H9 (cell line): Measurements from ENCODE around the gene SLC25A48. TPM values are rescaled to one million over a fixed set of nuclear protein-coding genes. Genes with fewer than 3 reads are reported as not detected.

Experiments used
- DNase-seq: peaks from one replicate; pipeline ENCODE4 v3.0.0-alpha.2; 2017
- H2AFZ ChIP-seq: one replicate; pipeline ENCODE4 v1.6.1; 2013; ENCODE audit warnings: mild to moderate bottlenecking, low read length, control low read depth, moderate library complexity
- H2AK5ac ChIP-seq: 2 replicates; pipeline ENCODE4 v1.6.1; 2013; ENCODE audit warnings: low read length, control low read depth, mixed read lengths; ENCODE audit not compliant: insufficient read length
- H2BK120ac ChIP-seq: one replicate; pipeline ENCODE4 v1.6.1; 2013; ENCODE audit warnings: low read depth, mild to moderate bottlenecking, low read length, control low read depth, inconsistent platforms; ENCODE audit not compliant: poor library complexity, severe bottlenecking
- H2BK12ac ChIP-seq: 2 replicates; pipeline ENCODE4 v1.6.1; 2013; ENCODE audit warnings: low read length, control low read depth, mixed read lengths, low read depth; ENCODE audit not compliant: insufficient read length
- H2BK15ac ChIP-seq: 2 replicates; pipeline ENCODE4 v1.6.1; 2013; ENCODE audit warnings: low read depth, low read length, control low read depth
- H2BK20ac ChIP-seq: one replicate; pipeline ENCODE4 v1.6.1; 2013; ENCODE audit warnings: low read depth, mild to moderate bottlenecking, low read length, control low read depth, inconsistent platforms; ENCODE audit not compliant: poor library complexity, severe bottlenecking
- H2BK5ac ChIP-seq: 2 replicates; pipeline ENCODE4 v1.6.1; 2013; ENCODE audit warnings: low read length, control low read depth, mixed read lengths; ENCODE audit not compliant: insufficient read length
- H3K14ac ChIP-seq: 2 replicates; pipeline ENCODE4 v1.6.1; 2013; ENCODE audit warnings: low read length, control low read depth; ENCODE audit not compliant: insufficient read depth
- H3K18ac ChIP-seq: 2 replicates; pipeline ENCODE4 v1.6.1; 2013; ENCODE audit warnings: low read depth, mild to moderate bottlenecking, mixed read lengths, low read length, control low read depth; ENCODE audit not compliant: insufficient read length
- H3K23ac ChIP-seq: 2 replicates; pipeline ENCODE4 v1.6.1; 2013; ENCODE audit warnings: low read length, control low read depth, mixed read lengths, low read depth; ENCODE audit not compliant: insufficient read length
- H3K23me2 ChIP-seq: 2 replicates; pipeline ENCODE4 v1.6.1; 2013; ENCODE audit warnings: low read depth, mild to moderate bottlenecking, mixed read lengths, low read length, control low read depth; ENCODE audit not compliant: insufficient read length, poor library complexity, severe bottlenecking
- H3K27ac ChIP-seq: 2 replicates; pipeline ENCODE4 v1.5.1; 2013; ENCODE audit warnings: low read length, control low read depth, mixed read lengths, low read depth; ENCODE audit not compliant: insufficient read length
- H3K27me3 ChIP-seq: 2 replicates; pipeline ENCODE4 v1.6.1; 2013; ENCODE audit warnings: low read length, control low read depth, inconsistent platforms; ENCODE audit not compliant: insufficient read depth
- H3K4ac ChIP-seq: 2 replicates; pipeline ENCODE4 v1.6.1; 2013; ENCODE audit warnings: low read depth, mild to moderate bottlenecking, control low read depth, inconsistent platforms, low read length, moderate library complexity
- H3K4me1 ChIP-seq: 2 replicates; pipeline ENCODE4 v1.6.1; 2013; ENCODE audit warnings: low read length, control low read depth, inconsistent platforms; ENCODE audit not compliant: insufficient read depth
- H3K4me2 ChIP-seq: 2 replicates; pipeline ENCODE4 v1.6.1; 2013; ENCODE audit warnings: low read length, control low read depth, mixed read lengths; ENCODE audit not compliant: insufficient read length, insufficient read depth
- H3K56ac ChIP-seq: 2 replicates; pipeline ENCODE4 v1.6.1; 2013; ENCODE audit warnings: low read depth, mild to moderate bottlenecking, mixed read lengths, low read length, control low read depth; ENCODE audit not compliant: insufficient read length
- H3K79me1 ChIP-seq: 2 replicates; pipeline ENCODE4 v1.6.1; 2013; ENCODE audit warnings: low read depth, mild to moderate bottlenecking, moderate library complexity, low read length, control low read depth, inconsistent platforms; ENCODE audit not compliant: insufficient read depth, poor library complexity, severe bottlenecking
- H3K79me2 ChIP-seq: 2 replicates; pipeline ENCODE4 v1.6.1; 2013; ENCODE audit warnings: low read length, control low read depth, inconsistent platforms; ENCODE audit not compliant: insufficient read depth
- H3K9ac ChIP-seq: 2 replicates; pipeline ENCODE4 v1.6.1; 2013; ENCODE audit warnings: low read length, control low read depth, mixed read lengths; ENCODE audit not compliant: insufficient read length; ENCODE audit errors: extremely low read depth
- H3K9me3 ChIP-seq: one replicate; pipeline ENCODE4 v1.6.1; 2013; ENCODE audit warnings: low read depth, low read length, inconsistent platforms; ENCODE audit not compliant: control insufficient read depth
- H3T11ph ChIP-seq: one replicate; pipeline ENCODE4 v1.6.1; 2013; ENCODE audit warnings: mild to moderate bottlenecking, low read length, control low read depth, inconsistent platforms
- H4K20me1 ChIP-seq: one replicate; pipeline ENCODE4 v1.6.1; 2013; ENCODE audit not compliant: control insufficient read depth, insufficient read length, insufficient read depth
- H4K5ac ChIP-seq: 2 replicates; pipeline ENCODE4 v1.6.1; 2013; ENCODE audit warnings: low read depth, mild to moderate bottlenecking, mixed read lengths, low read length, control low read depth; ENCODE audit not compliant: insufficient read length
- H4K8ac ChIP-seq: replicated peaks from 2 replicates; pipeline ENCODE4 v1.6.1; 2013; ENCODE audit warnings: low read length, control low read depth, mixed read lengths, low read depth; ENCODE audit not compliant: insufficient read length
- H4K91ac ChIP-seq: 2 replicates; pipeline ENCODE4 v1.6.1; 2013; ENCODE audit warnings: low read depth, mild to moderate bottlenecking, moderate library complexity, mixed read lengths, low read length, control low read depth; ENCODE audit not compliant: insufficient read length
- H3K27ac Mint-ChIP-seq, 3 experiments: 2 replicates in 2 of 3; 3 replicates in 1 of 3; pipeline ENCODE4 v1.8.0; 2020 to 2021; ENCODE audit warnings: mixed read lengths in 3 of 3, mild to moderate bottlenecking in 1 of 3, moderate library complexity in 1 of 3
- H3K27me3 Mint-ChIP-seq: 2 replicates; pipeline ENCODE4 v1.8.0; 2021; ENCODE audit warnings: low read depth, mild to moderate bottlenecking, moderate library complexity, mixed read lengths
- H3K36me3 Mint-ChIP-seq, 3 experiments: 2 replicates in 2 of 3; 3 replicates in 1 of 3; pipeline ENCODE4 v1.8.0; 2020 to 2021; ENCODE audit warnings: low read depth in 3 of 3, mixed read lengths in 3 of 3; ENCODE audit not compliant: insufficient read depth in 1 of 3
- H3K4me1 Mint-ChIP-seq, 2 experiments: 2 replicates each; pipeline ENCODE4 v1.8.0; 2020; ENCODE audit warnings: mixed read lengths in 2 of 2
- H3K4me3 Mint-ChIP-seq, 2 experiments: 2 replicates in 1 of 2; 3 replicates in 1 of 2; pipeline ENCODE4 v1.8.0; 2020 to 2021; ENCODE audit warnings: mild to moderate bottlenecking in 2 of 2, mixed read lengths in 2 of 2, moderate library complexity in 1 of 2
- H3K9me3 Mint-ChIP-seq, 2 experiments: 2 replicates in 1 of 2; 3 replicates in 1 of 2; pipeline ENCODE4 v1.8.0; 2020; ENCODE audit warnings: mild to moderate bottlenecking in 2 of 2, mixed read lengths in 2 of 2, moderate library complexity in 1 of 2
- WGBS: extraction: QIAGEN DNeasy Blood & Tissue Kit; methylation state at CpG from one replicate; pipeline ENCODE4 v1.1.7; 2013; ENCODE audit warnings: missing lambda C conversion rate, low lambda C conversion rate, mixed read lengths; ENCODE audit not compliant: insufficient read length; ENCODE audit errors: extremely low coverage; 5-methylcytosine and 5-hydroxymethylcytosine counted together
- total RNA-seq: library from RNA; stranded (reverse); gene quantifications from 2 replicates; pipeline ENCODE4 v1.2.1, GENCODE V29; 2021
- TF ChIP-seq, protein P1 (sequence below): fragments of 200-600 bp; sonication (generic); conservative IDR thresholded peaks from 3 replicates; pipeline ENCODE4 v1.8.0; 2021; ENCODE audit warnings: antibody characterized with exemption, mild to moderate bottlenecking

Gene SLC25A48
- total RNA-seq, 1 experiment from 2014 or later: 0.66 TPM

DNA sequence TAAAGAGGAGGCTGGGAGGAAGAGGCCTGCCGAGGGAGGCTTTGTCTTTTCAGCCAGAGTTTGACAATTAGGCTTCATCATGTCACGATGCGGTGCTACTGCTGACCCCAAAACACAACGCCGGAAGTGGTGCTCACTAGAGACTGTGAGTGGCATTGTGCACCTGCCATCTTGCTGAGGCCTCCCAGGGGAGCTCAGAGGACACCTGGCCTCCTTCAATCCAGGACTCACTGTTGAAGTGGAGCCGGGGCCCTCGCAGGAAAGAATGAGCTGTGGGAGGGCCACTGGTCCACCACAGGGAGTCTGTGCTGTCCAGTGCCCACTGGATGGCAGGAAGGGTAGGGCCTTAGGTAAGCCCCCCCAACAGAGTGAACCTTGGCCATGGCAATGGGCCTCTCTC, 12.7 kb upstream of the SLC25A48 start:
- peak overlapping the region; percentile 55 to 95 (median 88); a peak in 3 of 7 replicates for H3K27ac Mint-ChIP-seq
- Histone ChIP-seq H3K27ac (no peak overlapping the region), H3K79me1 (no peaks in the 10 kb centered on the region), H3K14ac (peak overlapping the region; percentile 79; the same call in 1 of the 2 replicates), H2AFZ (no peak overlapping the region), H4K91ac (peak overlapping the region; percentile 85), H3K9me3 (no peaks in the 10 kb centered on the region), H2BK20ac (peak overlapping the region; percentile 76), H3K56ac (no peak overlapping the region), H3K4me1 (peaks cover 4% of the 10 kb centered on the region; the same call in 1 of the 2 replicates), H2BK15ac (no peak overlapping the region), H3T11ph (no peak overlapping the region), H2BK12ac (peak overlapping the region; percentile 60), H4K8ac (no peak overlapping the region), H3K23ac (no peak overlapping the region), H2BK5ac (no peak overlapping the region), H2AK5ac (peak overlapping the region; percentile 9), H2BK120ac (peak overlapping the region; percentile 91), H3K79me2 (no peaks in the 10 kb centered on the region), H3K23me2 (no peaks in the 10 kb centered on the region), H4K20me1 (no peaks in the 10 kb centered on the region), H3K4ac (peak overlapping the region; percentile 95), H3K9ac (no peak overlapping the region), H4K5ac (peak overlapping the region; percentile 44), H3K18ac (peak overlapping the region; percentile 89), H3K4me2 (no peak overlapping the region), H3K27me3 (no peaks in the 10 kb centered on the region)
- no CpG with 5 or more reads among the region's 7 CpGs for WGBS
- H3K4me3 Mint-ChIP-seq: no peak overlapping the region; a peak in 1 of 5 replicates
- peaks cover 22 to 29% of the 10 kb centered on the region in 2 experiments for H3K4me1 Mint-ChIP-seq
- DNase-seq: no peak
- no peaks in the 10 kb centered on the region for H3K36me3 Mint-ChIP-seq
- TF ChIP-seq, protein P1, sequence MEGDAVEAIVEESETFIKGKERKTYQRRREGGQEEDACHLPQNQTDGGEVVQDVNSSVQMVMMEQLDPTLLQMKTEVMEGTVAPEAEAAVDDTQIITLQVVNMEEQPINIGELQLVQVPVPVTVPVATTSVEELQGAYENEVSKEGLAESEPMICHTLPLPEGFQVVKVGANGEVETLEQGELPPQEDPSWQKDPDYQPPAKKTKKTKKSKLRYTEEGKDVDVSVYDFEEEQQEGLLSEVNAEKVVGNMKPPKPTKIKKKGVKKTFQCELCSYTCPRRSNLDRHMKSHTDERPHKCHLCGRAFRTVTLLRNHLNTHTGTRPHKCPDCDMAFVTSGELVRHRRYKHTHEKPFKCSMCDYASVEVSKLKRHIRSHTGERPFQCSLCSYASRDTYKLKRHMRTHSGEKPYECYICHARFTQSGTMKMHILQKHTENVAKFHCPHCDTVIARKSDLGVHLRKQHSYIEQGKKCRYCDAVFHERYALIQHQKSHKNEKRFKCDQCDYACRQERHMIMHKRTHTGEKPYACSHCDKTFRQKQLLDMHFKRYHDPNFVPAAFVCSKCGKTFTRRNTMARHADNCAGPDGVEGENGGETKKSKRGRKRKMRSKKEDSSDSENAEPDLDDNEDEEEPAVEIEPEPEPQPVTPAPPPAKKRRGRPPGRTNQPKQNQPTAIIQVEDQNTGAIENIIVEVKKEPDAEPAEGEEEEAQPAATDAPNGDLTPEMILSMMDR: no peak
- H3K27me3 Mint-ChIP-seq: peaks cover 12% of the 10 kb centered on the region
- H3K9me3 Mint-ChIP-seq: peaks cover 0 to 4% of the 10 kb centered on the region in 2 experiments; a peak in 2 of 5 replicates
